ENCODE measurements around the gene HCAR2.
"Not testable (repeated sequence)": the region's sequence is repeated elsewhere in the genome, so short reads cannot be mapped to it uniquely, and the experiment has no call there.

The HCAR2 gene

DNA sequence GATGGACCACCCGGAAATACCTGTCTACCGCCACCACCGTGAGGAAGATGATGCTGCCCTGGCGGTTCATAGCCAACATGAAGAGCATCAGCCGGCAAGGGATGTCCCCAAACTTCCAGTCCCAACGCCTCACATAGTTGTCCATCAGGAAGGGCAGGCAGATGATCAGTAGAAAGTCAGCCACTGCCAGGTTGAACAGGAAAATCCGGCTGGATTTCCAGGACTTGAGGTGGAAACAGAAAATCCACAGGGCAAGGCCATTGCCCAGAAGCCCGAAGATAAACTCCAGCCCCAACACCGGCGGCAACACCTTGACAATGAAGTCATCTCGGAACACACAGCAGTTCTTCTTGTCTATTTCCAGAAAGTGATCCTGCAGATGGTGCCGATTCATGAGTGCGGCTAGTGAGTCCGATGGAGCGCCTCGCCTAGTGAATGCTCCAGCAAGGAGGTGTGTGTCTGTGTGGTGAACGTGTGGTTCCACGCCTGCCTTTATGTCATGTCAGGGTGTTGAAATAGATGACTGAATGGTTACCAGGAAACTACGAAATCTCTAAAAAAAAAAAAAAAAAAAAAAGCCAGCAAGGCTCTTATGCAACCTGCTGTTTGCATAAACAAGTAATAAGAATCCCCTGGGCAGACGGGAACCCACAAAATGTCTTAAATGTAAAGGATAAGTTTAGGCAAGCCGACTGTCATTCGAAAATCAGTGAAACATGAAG is at the start of gene HCAR2:
HCAR2 (minus strand) TSS at position 468 of the 722 bp plus-strand sequence; CDS start at position 394, 74 bp downstream.
- in situ Hi-C loops (cut with HindIII; ENCODE audit: low sequenced_read_pairs): not testable (repeated sequence)

DNA sequence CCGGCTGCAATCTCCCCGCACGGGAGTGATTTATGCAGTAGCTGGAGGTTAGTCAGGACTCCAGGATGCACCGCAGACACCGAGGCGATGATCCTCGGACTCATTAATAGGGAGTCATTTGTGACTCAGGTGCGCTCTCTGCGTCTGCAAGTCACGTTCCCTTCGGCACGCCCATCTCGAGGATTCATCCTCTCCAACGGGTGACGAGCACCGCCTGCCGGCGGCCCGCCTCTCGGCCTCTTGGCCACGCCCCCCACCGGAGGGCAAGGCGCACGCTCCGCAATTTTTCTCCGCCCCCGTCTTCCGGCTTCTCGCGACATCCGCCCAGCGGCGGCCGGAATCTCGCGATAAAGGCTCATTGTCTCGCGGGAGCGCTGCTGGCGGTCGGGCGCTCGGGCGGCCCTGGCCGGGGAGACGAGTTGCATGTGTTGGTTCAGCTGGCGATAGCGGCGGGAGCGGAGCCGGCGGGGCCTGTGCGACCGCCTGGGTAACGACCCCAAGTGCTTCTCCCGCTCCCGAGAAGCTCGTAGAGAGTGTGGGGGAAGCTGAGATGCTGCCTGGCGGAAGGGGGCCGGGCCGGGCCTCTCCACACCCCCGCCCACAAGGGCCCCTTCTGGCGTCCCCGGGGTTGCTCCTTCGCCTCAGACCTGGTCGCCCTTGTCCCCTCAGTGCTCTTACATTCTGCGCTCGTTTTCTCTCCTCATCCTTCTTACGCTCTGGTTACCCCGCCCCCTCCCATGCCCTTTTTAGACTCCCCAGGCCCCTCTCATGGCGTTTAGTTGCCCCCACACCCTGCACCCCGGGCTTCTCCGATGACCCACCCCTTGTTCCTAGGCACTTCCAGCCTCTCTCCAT is 49.5 kb upstream of the HCAR2 start, which contains the start of gene DENR:
DENR (plus strand) TSS at position 361 of the 855 bp plus-strand sequence. CDS start 878 bp downstream, outside the sequence.
- in situ Hi-C loops (cut with HindIII; ENCODE audit: low sequenced_read_pairs): no loop called here

DNA sequence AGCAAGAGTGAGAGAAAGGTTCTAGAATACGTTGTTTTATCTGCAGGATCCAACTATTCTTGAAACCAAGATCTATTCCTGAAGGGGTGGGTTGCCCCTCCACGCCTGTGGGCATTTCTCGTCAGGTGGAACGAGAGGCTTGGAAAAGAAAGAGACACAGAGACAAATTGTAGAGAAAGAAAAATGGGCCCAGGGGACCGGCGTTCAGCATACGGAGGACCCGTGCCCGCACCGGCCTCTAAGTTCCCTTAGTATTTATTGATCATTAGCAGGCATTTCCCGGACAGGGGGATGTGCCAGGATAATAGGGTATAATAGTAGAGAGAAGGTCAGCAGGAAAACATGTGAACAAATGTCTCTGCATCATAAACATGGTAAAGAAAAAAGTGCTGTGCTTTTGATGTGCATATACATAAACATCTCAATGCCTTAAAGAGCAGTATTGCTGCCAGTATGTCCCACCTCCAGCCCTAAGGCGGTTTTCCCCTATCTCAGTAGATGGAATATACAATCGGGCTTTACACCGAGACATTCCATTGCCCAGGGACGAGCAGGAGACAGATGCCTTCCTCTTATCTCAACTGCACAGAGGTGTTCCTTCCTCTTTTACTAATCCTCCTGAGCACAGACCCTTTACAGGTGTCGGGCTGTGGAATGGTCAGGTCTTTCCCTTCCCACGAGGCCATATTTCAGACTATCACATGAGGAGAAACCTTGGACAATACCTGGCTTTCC is 47.8 kb upstream of the HCAR2 start:
- in situ Hi-C loops (cut with HindIII; ENCODE audit: low sequenced_read_pairs): not testable (repeated sequence)

DNA sequence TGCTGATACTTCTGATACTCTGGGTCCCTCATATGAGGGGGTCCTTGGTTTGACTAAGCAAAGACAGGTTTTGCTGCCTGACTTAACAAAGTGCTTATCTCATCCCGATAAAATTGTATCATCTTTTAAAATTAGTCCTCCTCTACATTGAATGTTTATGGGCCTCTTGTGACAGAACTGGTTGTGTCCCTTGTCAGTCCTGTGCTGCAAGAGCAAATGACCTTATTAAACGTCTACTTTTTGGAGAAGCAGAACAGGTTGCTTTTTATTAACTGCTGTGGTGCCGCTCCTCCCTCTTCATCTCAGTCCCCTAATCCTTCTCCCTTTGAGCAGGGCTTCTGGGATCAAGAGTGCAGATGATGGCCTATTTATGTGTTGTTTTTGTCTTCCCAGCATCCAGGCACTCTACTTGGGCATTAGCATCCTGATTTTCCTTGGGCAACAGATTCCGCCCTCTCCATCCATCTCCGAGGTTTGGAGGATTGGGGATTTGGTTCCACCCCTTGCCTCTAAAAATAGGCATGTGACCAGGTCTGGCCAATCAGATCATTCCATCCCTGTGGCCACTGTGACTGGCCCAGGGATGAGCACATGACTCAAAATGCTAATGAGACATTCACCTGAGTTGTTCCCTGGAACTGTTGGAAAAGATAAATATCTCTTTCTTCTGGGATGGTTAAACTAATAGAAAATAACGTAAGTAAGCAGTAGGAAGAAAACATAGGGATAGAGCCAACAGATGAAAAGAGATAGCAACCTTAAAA is 46.6 kb upstream of the HCAR2 start:
- in situ Hi-C loops (cut with HindIII; ENCODE audit: low sequenced_read_pairs): no loop called here

DNA sequence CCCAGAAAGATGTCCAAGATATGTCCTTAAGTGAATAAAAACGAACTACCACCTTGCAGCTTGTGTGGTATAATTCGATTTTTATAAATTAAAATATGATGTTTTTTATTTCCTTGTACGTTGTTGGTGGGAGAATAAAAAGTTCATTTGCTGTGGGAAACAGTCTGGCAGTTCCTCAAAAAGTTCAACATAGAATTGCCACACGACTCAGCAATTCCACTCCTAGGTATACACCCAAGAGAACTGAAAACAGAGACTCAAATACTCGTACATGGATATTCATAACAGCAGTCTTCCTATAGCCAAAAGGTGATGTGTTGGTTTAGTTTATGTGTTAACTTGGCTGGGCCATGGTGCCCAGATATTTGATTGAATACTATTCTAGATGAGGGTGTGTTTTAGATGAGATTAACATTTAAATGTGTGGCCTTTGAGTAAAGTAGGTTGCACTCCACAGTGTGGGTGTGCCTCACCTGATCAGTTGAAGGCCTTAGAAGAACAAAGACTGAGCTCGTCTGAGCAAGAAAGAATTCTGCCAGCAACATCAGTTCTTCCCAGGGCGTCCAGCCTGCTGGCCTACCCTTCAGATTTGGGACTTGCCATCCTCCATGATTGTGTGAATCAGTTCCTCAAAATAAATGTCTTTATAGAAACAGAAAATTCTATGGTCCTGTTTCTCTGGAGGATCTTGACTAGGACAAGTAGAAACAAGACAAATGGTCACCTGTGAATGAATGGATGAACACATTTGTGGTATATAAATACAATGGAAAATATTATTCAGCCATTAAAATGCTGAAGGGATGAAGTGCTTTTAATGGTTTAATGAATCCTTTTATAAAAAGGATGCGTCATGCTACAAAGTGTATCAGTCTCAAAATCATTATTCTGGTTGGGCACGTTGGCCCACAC is 44.3 kb upstream of the HCAR2 start:
- in situ Hi-C loops (cut with HindIII; ENCODE audit: low sequenced_read_pairs): no loop called here

DNA sequence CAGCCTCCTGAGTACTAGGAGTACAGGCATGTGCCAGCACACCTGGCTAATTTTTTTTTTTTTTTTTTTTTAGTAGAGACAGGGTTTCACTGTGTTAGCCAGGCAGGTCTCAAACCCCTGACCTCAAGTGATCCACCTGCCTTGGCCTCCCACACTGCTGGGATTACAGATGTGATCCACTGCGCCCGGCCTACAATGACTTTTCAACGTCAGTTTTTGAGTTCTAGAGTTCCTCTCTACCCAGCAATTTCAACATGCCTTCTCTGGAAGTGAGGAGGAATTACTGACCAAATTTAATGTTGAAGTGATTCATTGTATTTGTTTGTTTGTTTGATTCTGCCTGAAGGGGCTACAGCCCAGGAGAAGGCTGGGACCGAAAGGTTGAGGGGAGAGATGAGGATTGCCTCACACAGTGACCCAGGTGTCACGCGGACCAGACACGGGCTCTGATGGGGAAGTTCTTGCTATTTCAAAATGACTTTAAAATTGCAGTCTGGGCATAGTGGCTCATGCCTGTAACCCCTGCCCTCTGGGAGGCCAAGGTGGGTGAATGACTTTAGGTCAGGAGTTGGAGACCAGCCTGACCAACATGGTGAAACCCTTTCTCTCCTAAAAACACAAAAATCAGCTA is 40.9 kb upstream of the HCAR2 start:
- in situ Hi-C loops (cut with HindIII; ENCODE audit: low sequenced_read_pairs): no loop called here

DNA sequence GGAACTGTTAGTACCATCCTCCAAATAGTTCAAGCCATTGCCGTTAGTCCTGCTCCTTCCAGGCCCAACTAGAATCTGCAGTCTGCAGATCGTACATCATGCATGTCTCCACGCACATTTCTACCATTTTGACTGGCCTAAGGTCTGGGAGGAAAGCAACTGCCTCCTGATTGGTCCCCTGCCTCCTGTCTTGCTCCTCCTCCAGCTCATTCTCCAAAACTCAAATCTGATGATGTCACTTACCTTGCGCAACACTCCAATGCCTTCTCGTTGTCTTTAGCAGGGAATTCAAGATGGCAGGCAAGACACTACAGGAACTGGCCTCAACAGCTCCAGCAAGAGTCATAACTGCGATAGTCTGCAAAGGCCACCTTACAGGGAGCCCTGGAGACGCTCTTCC is 37.2 kb upstream of the HCAR2 start:
- in situ Hi-C loops (cut with HindIII; ENCODE audit: low sequenced_read_pairs): no loop called here

DNA sequence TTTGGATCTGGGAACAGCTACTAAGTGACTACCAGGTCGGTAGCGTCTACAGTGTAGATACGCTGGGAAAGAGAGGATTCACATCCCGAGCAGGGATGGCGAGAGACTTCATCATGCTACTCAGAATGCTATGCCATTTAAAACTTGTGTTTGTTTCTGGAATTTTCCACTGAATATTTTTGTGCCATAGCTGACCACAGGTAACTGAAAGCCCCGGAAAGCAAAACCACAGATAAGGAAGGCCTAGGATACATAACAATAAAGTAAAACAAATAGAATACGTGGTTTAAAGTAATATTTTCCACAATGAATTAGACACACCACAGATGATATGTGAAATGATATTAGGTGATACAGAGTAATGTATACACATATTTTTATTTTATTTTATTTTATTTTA is 35.4 kb upstream of the HCAR2 start:
- in situ Hi-C loops (cut with HindIII; ENCODE audit: low sequenced_read_pairs): no loop called here

DNA sequence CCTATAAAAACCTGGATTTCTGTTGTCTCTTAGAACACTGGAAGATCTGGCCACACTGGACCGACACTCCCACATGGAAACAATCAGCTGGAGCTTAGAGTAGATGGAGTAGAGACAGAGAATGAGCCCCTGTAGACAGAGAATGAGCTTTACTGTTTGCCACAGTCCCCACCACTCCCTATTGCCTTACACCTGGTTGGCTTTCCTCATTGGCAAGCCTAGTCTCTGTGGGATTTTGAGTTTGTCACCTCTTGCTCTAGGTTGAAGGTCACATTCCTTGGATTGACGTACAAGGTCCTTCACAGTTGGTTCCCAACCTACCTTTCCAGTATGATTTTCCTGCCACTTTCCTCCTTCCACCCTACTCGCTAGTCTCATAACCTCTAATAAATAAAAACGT is 29.5 kb upstream of the HCAR2 start:
- in situ Hi-C loops (cut with HindIII; ENCODE audit: low sequenced_read_pairs): no loop called here

DNA sequence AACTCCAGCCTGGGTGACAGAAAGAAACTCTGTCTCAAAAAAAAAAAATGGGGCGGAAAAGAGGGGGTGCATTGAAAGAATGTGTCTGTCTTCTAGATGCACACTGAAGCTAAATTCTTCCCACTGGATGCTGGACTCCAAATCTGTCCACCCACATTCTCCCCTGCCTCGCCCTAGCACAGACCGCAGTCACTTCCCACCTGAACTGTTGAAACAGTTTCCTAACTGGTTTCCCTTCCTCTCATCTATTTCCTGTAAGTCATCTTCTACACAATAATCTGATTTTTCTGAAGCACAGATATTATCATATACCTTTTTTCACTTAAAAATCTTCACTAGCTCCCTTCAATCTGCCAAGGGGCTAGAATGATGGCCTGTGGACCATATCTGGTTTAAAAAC is 29.0 kb upstream of the HCAR2 start:
- in situ Hi-C loops (cut with HindIII; ENCODE audit: low sequenced_read_pairs): no loop called here

DNA sequence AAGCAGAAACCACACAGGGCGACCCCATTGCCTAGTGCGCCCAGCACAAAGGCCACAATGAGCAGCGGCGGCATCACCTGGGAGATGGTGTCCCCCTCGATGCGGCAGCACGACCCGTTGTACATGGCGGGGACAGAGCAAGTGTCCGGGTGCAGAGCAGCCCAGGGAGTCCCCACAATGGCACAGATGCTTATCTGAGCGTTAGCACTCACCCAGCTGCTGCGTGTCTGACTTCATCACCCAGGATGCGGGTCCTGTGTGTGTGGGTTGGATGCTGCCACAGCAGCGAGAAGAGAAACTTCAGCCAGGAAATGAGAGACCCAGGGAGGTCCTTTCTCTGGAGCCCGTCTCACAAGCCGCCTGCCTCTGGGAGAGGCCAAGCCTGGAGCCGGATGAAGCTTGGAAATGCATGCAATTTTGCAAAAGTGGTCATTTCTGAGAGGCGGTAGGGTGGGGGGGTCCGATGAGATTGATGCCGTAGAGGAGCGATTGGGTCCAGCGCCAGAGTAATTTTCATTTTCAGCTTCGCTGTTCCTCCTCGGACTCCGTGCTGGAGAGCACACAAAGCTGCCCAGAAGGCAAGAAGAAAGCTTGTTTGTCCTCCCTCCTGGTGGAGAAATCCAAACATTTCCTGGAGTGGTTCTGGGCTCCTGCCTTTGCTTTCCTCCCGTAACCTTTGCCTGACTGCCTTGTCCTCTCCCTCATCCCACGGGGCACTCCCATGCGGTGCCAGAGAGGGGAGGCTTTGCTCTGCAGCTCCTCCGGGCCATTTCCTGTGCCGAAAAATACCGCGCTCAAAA is 27.3 kb upstream of the HCAR2 start, which contains the start of gene HCAR1:
HCAR1 (minus strand) TSS at position 630 of the 800 bp plus-strand sequence; CDS start at position 125, 505 bp downstream.
- in situ Hi-C loops (cut with HindIII; ENCODE audit: low sequenced_read_pairs): no loop called here

DNA sequence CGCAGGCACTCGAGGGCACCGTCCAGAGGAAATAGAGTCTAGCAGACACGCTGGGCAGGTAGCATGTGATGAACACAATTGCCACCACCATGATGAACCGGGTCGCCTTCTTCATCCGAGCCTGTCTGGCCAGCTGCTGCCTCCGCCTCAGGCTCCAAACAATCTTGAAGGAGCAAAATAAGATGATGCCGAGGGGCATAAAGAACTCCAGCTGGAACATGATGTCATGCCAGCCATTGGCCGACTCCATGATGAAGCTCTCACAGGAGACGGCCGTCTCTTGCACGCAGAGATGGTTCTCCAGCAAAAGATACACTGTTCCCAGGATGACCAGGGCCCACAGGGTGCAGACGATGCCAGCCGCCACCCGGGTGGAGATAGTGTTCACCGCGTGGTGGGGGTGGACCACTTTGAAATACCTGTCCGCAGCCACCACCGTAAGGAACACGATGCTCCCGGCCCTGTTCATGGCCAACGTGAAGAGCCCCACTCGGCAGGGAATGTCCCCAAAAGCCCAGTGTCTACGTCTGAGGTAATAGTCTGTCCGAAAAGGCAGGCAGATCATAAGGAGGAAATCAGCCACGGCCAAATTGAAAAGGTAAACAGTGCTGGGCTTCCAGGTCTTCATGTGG is 26.5 kb upstream of the HCAR2 start:
- in situ Hi-C loops (cut with HindIII; ENCODE audit: low sequenced_read_pairs): no loop called here

DNA sequence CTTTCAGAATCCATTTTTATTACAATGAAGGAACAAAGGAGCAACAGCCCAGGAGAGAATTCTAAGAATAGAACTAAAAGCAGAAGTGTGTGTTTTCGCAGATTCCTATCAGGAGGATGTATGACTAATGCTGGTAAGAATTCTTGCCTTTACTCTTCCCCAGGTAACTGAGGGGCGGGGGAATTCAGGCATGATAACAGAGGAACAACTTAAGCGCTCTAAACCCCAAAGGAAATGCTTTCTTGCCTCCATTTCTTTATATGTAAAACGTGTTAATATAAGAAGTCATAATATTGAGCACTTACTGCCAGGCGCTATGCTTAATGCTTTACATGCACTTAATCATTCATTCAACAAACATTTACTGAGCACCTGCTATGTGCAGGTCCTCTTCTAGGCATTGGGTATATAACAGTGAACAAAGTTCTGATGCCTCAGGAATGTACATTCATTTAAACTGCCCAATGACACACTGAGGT is 23.0 kb upstream of the HCAR2 start:
- in situ Hi-C loops (cut with HindIII; ENCODE audit: low sequenced_read_pairs): no loop called here

DNA sequence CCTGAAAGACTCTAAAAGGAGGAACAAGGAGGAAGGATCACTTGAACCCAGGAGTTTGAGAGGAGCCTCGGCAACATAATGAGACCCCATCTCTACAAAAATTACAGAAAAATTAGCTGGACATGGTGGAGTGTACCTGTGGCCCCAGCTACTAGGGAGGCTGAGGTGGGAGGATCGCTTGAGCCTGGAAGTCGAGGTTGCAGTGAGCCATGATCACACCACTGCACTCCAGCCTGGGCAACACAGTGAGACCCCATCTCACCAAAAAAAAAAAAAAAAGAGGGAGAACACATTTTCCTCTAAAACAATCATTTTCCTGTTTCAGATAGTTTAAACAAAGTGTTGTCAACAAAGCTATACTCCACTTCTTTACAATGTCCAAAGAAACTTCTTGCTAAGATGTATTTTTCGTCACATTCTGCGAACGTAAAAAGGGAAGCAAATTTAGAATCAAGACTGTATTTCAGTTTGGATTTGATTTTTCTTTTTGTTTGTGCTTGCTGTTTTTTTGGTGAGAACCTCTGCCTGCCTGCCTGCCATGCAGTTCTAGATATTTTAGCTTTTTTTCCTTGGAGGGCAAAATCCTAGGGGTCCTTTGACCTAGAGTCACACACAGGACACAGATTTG is 22.4 kb upstream of the HCAR2 start:
- in situ Hi-C loops (cut with HindIII; ENCODE audit: low sequenced_read_pairs): no loop called here

DNA sequence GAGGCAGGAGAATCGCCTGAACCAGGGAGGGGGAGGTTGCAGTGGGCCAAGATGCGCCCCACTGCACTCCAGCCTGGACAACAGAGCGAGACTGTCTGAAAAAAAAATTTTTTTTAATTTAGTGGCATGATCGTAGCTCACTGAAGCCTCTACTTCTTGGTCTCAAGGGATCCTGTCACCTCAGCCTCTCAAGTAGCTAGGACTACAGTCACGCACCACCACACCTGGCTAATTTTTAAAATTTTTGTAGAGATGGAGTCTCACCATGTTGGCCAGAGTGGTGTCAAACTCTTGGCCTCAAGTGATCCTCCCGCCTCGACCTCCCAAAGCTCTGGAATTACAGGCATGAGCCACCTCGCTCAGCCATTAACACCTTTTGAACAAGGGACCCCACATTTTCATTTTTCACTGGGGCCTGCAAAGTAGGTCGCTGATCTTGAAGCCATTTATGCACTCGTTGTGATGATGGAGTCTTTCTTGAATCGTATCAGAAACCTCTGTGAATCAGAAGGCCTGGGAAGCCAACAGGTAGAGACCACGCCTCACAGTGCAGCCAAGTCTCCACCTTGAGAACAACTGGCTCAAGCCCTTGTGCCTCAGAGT is 21.6 kb upstream of the HCAR2 start:
- in situ Hi-C loops (cut with HindIII; ENCODE audit: low sequenced_read_pairs): no loop called here

DNA sequence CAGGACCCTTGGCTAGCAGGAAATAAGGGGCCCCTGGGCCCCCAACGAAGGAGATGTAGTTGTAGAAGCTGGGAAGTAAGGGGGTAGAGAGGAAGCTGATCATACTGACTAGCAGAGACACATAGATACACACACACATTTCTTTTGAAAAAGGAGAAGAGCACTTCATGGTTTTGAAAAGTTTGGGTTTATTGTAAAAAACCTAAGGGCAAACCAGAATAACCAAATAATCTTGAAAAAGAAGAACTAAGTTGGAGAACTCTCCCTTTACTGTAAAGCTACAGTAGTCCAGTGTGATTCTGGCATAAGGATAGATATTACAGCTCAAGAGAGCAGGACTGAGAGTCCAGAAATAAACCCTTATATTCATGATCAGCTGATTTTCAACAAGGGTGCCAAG is 19.2 kb upstream of the HCAR2 start:
- in situ Hi-C loops (cut with HindIII; ENCODE audit: low sequenced_read_pairs): no loop called here

DNA sequence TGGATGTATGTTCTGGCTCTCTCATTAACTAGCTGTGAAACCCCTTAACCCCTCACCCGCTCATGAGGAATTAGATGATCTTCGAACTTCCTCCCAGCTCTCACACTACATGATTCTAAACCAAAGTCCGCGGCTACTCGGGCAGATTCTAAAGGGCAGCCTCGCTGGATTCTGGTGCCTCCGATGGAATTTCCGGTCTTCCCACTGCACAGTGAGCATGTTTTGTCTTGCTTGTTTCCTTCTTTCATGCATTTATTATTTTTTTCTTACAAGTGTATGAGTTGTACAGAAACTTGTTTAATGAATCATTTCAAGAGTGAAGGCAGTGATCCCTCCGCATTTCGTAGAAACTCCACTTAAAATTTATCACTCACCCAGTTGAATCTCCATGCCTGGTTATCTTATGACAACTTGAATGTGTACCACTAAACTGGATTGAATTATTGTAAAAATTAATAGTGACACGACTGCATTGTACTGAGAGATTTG is 17.9 kb upstream of the HCAR2 start:
- in situ Hi-C loops (cut with HindIII; ENCODE audit: low sequenced_read_pairs): no loop called here

Measured in endothelial cell of hepatic sinusoid (primary cell).